ENCODE data around the gene TCF7. TPM values are rescaled to one million over a fixed set of nuclear protein-coding genes. Genes with fewer than 3 reads are reported as not detected.
A peak's percentile ranks its signal among the peaks of the same experiment; 100 is the strongest.

TCF7 gene
- total and polyA plus RNA-seq, 2 of the 13 experiments (the other 11 are each of a cell fraction or from before 2014, with no cell fraction given), result 6.3 to 6.8 TPM

- no peak for TF ChIP-seq ZNF503 (CRISPR knock-in tag; IDR thresholded peaks at IDR 0.05)
- TF ChIP-seq ZNF564 (CRISPR knock-in tag; IDR thresholded peaks at IDR 0.05), result no peak
- no peak for TF ChIP-seq SP4 (CRISPR knock-in tag; IDR thresholded peaks at IDR 0.05)
- TF ChIP-seq MXD4 (CRISPR knock-in tag; IDR thresholded peaks at IDR 0.05), result no peak
- no peak for TF ChIP-seq ZBTB44 (CRISPR knock-in tag; IDR thresholded peaks at IDR 0.05)
- no peak for TF ChIP-seq SAP130 (CRISPR knock-in tag; IDR thresholded peaks at IDR 0.05; ENCODE audit: low read depth)
- no peak for TF ChIP-seq NCOA2 (CRISPR knock-in tag; IDR thresholded peaks at IDR 0.05)
- TF ChIP-seq YEATS4 (CRISPR knock-in tag; IDR thresholded peaks at IDR 0.05; ENCODE audit: borderline replicate concordance), result no peak
- no peak for TF ChIP-seq CREM (IDR thresholded peaks at IDR 0.05)
- no peak for TF ChIP-seq CREM (CRISPR knock-in tag; IDR thresholded peaks at IDR 0.05)
- no peak for TF ChIP-seq SMYD3 (CRISPR knock-in tag; IDR thresholded peaks at IDR 0.05)
- peak; percentile 17; the same call in 1 of the 2 replicates for TF ChIP-seq ARID4A (CRISPR knock-in tag; IDR thresholded peaks at IDR 0.05; ENCODE audit: borderline replicate concordance)
- no peak for TF ChIP-seq MTF1 (CRISPR knock-in tag; IDR thresholded peaks at IDR 0.05)
- TF ChIP-seq ZNF775 (CRISPR knock-in tag; IDR thresholded peaks at IDR 0.05; ENCODE audit: borderline replicate concordance), result no peak
- TF ChIP-seq ZNF614 (CRISPR knock-in tag; IDR thresholded peaks at IDR 0.05; ENCODE audit: borderline replicate concordance), result no peak
- no peak for TF ChIP-seq ARHGAP35 (CRISPR knock-in tag; IDR thresholded peaks at IDR 0.05; ENCODE audit: borderline replicate concordance)
- TF ChIP-seq ZNF333 (CRISPR knock-in tag; IDR thresholded peaks at IDR 0.05; ENCODE audit: borderline replicate concordance), result no peak
- no peak for TF ChIP-seq ZNF234 (CRISPR knock-in tag; conservative IDR thresholded peaks at IDR 0.05)
- 0 out of 2 replicates have a peak, but pooled peaks have one; percentile 36 for TF ChIP-seq ZFP91 (CRISPR knock-in tag; IDR thresholded peaks at IDR 0.05; ENCODE audit: borderline replicate concordance)
- no peak for TF ChIP-seq PLRG1 (conservative IDR thresholded peaks at IDR 0.05)
Observed at GRCh38 chr5:134101686-134102439, 12.6 kb upstream of the TCF7 start (continued).

All from HepG2 (cell line).